ENCODE measurements around the gene S100A6. TPM values are rescaled to one million over a fixed set of nuclear protein-coding genes. Genes with fewer than 3 reads are reported as not detected.
"Not testable (repeated sequence)": the region's sequence is repeated elsewhere in the genome, so short reads cannot be mapped to it uniquely, and the experiment has no call there.

S100A6 gene
- total RNA-seq, 1 donor from 2014 or later = 229 TPM

- Mint-ChIP-seq H3K27ac (no peak overlapping the region), H3K27me3 (ENCODE audit: low read depth) (no peaks in the 10 kb centered on the region), H3K4me1 (ENCODE audit: low read depth) (peaks cover 22% of the 10 kb centered on the region), H3K9me3 (no peaks in the 10 kb centered on the region), H3K36me3 (ENCODE audit: low read depth) (peaks cover 3% of the 10 kb centered on the region), H3K4me3 (ENCODE audit: low read depth) (no peak overlapping the region)
- no peak for DNase-seq (ENCODE audit: low spot score)
- intact Hi-C loops (cut with micrococcal nuclease) = no loop called here
Measured at GRCh38 chr1:153527683-153528040, 8.1 kb downstream of the S100A6 start.

- no peaks in the 10 kb centered on the region for H3K9me3 Mint-ChIP-seq
- H3K4me3 Mint-ChIP-seq (ENCODE audit: low read depth) = no peak overlapping the region
- DNase-seq (ENCODE audit: low spot score) = no peak
- H3K27ac Mint-ChIP-seq = no peak overlapping the region
- no peaks in the 10 kb centered on the region for H3K27me3 Mint-ChIP-seq (ENCODE audit: low read depth)
- peaks cover 19% of the 10 kb centered on the region for H3K4me1 Mint-ChIP-seq (ENCODE audit: low read depth)
- intact Hi-C loops (cut with micrococcal nuclease) = no loop called here
- H3K36me3 Mint-ChIP-seq (ENCODE audit: low read depth) = no peaks in the 10 kb centered on the region
Measured at GRCh38 chr1:153527023-153527682, 8.6 kb downstream of the S100A6 start.

- Mint-ChIP-seq H3K9me3 (no peaks in the 10 kb centered on the region), H3K27ac (no peak overlapping the region), H3K27me3 (ENCODE audit: low read depth) (no peaks in the 10 kb centered on the region), H3K36me3 (ENCODE audit: low read depth) (no peaks in the 10 kb centered on the region), H3K4me3 (ENCODE audit: low read depth) (no peak overlapping the region), H3K4me1 (ENCODE audit: low read depth) (peaks cover 10% of the 10 kb centered on the region)
- no peak for DNase-seq (ENCODE audit: low spot score)
- intact Hi-C loops (cut with micrococcal nuclease) = no loop called here
Measured at GRCh38 chr1:153526132-153526543, 9.7 kb downstream of the S100A6 start.

- Mint-ChIP-seq H3K36me3 (ENCODE audit: low read depth) (no peaks in the 10 kb centered on the region), H3K27me3 (ENCODE audit: low read depth) (no peaks in the 10 kb centered on the region), H3K27ac (no peak overlapping the region), H3K9me3 (no peaks in the 10 kb centered on the region), H3K4me1 (ENCODE audit: low read depth) (peaks cover 5% of the 10 kb centered on the region), H3K4me3 (ENCODE audit: low read depth) (no peak overlapping the region)
- DNase-seq (ENCODE audit: low spot score) = no peak
- intact Hi-C loops (cut with micrococcal nuclease) = no loop called here
Measured at GRCh38 chr1:153525088-153525728, 10.6 kb downstream of the S100A6 start.

GRCh38 chr1:153522353-153523048 is 13.3 kb downstream of the S100A6 start:
- H3K27ac Mint-ChIP-seq; H3K4me1 Mint-ChIP-seq (ENCODE audit: low read depth); intact Hi-C loops (cut with micrococcal nuclease); H3K36me3 Mint-ChIP-seq (ENCODE audit: low read depth); H3K4me3 Mint-ChIP-seq (ENCODE audit: low read depth); H3K27me3 Mint-ChIP-seq (ENCODE audit: low read depth); H3K9me3 Mint-ChIP-seq; DNase-seq (ENCODE audit: low spot score): not testable (repeated sequence)

GRCh38 chr1:153521808-153522207 is 14.0 kb downstream of the S100A6 start:
- H3K36me3 Mint-ChIP-seq (ENCODE audit: low read depth); H3K4me1 Mint-ChIP-seq (ENCODE audit: low read depth); H3K4me3 Mint-ChIP-seq (ENCODE audit: low read depth); H3K9me3 Mint-ChIP-seq; H3K27me3 Mint-ChIP-seq (ENCODE audit: low read depth); DNase-seq (ENCODE audit: low spot score); H3K27ac Mint-ChIP-seq; intact Hi-C loops (cut with micrococcal nuclease): not testable (repeated sequence)

GRCh38 chr1:153520818-153521476 is 14.8 kb downstream of the S100A6 start:
- no peaks in the 10 kb centered on the region for H3K9me3 Mint-ChIP-seq
- H3K4me3 Mint-ChIP-seq (ENCODE audit: low read depth) = no peak overlapping the region
- no peaks in the 10 kb centered on the region for H3K36me3 Mint-ChIP-seq (ENCODE audit: low read depth)
- DNase-seq (ENCODE audit: low spot score) = no peak
- no peak overlapping the region for H3K27ac Mint-ChIP-seq
- intact Hi-C loops (cut with micrococcal nuclease) = no loop called here
- H3K27me3 Mint-ChIP-seq (ENCODE audit: low read depth) = no peaks in the 10 kb centered on the region
- H3K4me1 Mint-ChIP-seq (ENCODE audit: low read depth) = peaks cover 11% of the 10 kb centered on the region

GRCh38 chr1:153520137-153520691 is 15.6 kb downstream of the S100A6 start:
- H3K9me3 Mint-ChIP-seq; H3K36me3 Mint-ChIP-seq (ENCODE audit: low read depth); H3K27ac Mint-ChIP-seq; DNase-seq (ENCODE audit: low spot score); intact Hi-C loops (cut with micrococcal nuclease); H3K27me3 Mint-ChIP-seq (ENCODE audit: low read depth); H3K4me3 Mint-ChIP-seq (ENCODE audit: low read depth): not testable (repeated sequence)
- H3K4me1 Mint-ChIP-seq (ENCODE audit: low read depth) = peaks cover 11% of the 10 kb centered on the region

GRCh38 chr1:153519242-153519641 is 16.5 kb downstream of the S100A6 start:
- Mint-ChIP-seq H3K4me1 (ENCODE audit: low read depth) (peaks cover 11% of the 10 kb centered on the region), H3K4me3 (ENCODE audit: low read depth) (no peak overlapping the region), H3K27ac (no peak overlapping the region), H3K9me3 (no peaks in the 10 kb centered on the region), H3K36me3 (ENCODE audit: low read depth) (no peaks in the 10 kb centered on the region), H3K27me3 (ENCODE audit: low read depth) (no peaks in the 10 kb centered on the region)
- no peak for DNase-seq (ENCODE audit: low spot score)
- intact Hi-C loops (cut with micrococcal nuclease) = no loop called here

GRCh38 chr1:153515504-153516394 is 20.0 kb downstream of the S100A6 start:
- H3K4me1 Mint-ChIP-seq (ENCODE audit: low read depth) = peaks cover 17% of the 10 kb centered on the region
- H3K4me3 Mint-ChIP-seq (ENCODE audit: low read depth) = no peak overlapping the region
- no peaks in the 10 kb centered on the region for H3K36me3 Mint-ChIP-seq (ENCODE audit: low read depth)
- no peak overlapping the region for H3K27ac Mint-ChIP-seq
- H3K27me3 Mint-ChIP-seq (ENCODE audit: low read depth) = no peaks in the 10 kb centered on the region
- no peaks in the 10 kb centered on the region for H3K9me3 Mint-ChIP-seq
- intact Hi-C loops (cut with micrococcal nuclease) = no loop called here
- no peak for DNase-seq (ENCODE audit: low spot score)

- Mint-ChIP-seq H3K9me3 (no peaks in the 10 kb centered on the region), H3K4me3 (ENCODE audit: low read depth) (no peak overlapping the region)
- intact Hi-C loops (cut with micrococcal nuclease) = loop anchor here (2.0 to 5.0 kb wide), 2 partner anchors 19 to 159 kb away; partner anchors contain the start of gene ILF2
Measured at GRCh38 chr1:153513666-153514065, 22.1 kb downstream of the S100A6 start.

GRCh38 chr1:153513023-153513422 is 22.8 kb downstream of the S100A6 start:
- Mint-ChIP-seq H3K4me1 (ENCODE audit: low read depth) (peaks cover 14% of the 10 kb centered on the region), H3K9me3 (no peaks in the 10 kb centered on the region), H3K27me3 (ENCODE audit: low read depth) (no peaks in the 10 kb centered on the region), H3K27ac (no peak overlapping the region), H3K4me3 (ENCODE audit: low read depth) (no peak overlapping the region), H3K36me3 (ENCODE audit: low read depth) (no peaks in the 10 kb centered on the region)
- intact Hi-C loops (cut with micrococcal nuclease) = loop anchor here (2.0 to 5.0 kb wide), 2 partner anchors 20 to 159 kb away; partner anchors contain the start of gene ILF2
- DNase-seq (ENCODE audit: low spot score) = no peak

More at GRCh38 chr1:153513666-153514065, 22.1 kb downstream of the S100A6 start:
- H3K27ac Mint-ChIP-seq = peak overlapping the region; percentile 24
- peaks cover 17% of the 10 kb centered on the region for H3K4me1 Mint-ChIP-seq (ENCODE audit: low read depth)
- DNase-seq (ENCODE audit: low spot score) = no peak
- no peaks in the 10 kb centered on the region for H3K27me3 Mint-ChIP-seq (ENCODE audit: low read depth)
- no peaks in the 10 kb centered on the region for H3K36me3 Mint-ChIP-seq (ENCODE audit: low read depth)
